AG04449 (cell line): ENCODE measurements around the gene MYO7B.

Experiments
- CTCF ChIA-PET: fragments of 350-600 bp; formaldehyde crosslinking; extraction: SDS; loops from one replicate; lab custom pipeline; 2021; ENCODE audit warnings: antibody characterized with exemption; lab: Yijun Ruan, JAX
- POLR2A ChIA-PET: fragments of 400-600, 350-600 bp; formaldehyde crosslinking; extraction: SDS; loops from one replicate; lab custom pipeline; 2020; ENCODE audit warnings: antibody characterized with exemption, inconsistent platforms; lab: Yijun Ruan, JAX
- DNase-seq: peaks from one replicate; pipeline ENCODE4 v3.0.0-alpha.2; 2010; ENCODE audit warnings: low read depth, low spot score
- H3K4me3 ChIP-seq: 2 replicates; pipeline ENCODE4 v1.5.1; 2011; ENCODE audit warnings: low read depth, mild to moderate bottlenecking, control low read depth, low read length
- CTCF ChIP-seq: IDR thresholded peaks from one replicate; pipeline ENCODE4 v1.5.1; 2011; ENCODE audit warnings: mild to moderate bottlenecking, moderate library complexity, low read length, control low read depth, inconsistent platforms; ENCODE audit not compliant: insufficient read depth; ENCODE audit errors: missing control alignments

MYO7B gene

GRCh38 chr2:127650785-127651380 is 115.4 kb downstream of the MYO7B start:
- DNase-seq = no peak
- ChIA-PET POLR2A (no interaction called here), CTCF (interaction anchor here (0.9 to 6.9 kb wide), 29 partner anchors 10 to 459 kb away, joined by 3 to 119 read pairs (median 5); partner anchors contain the start of genes IWS1 and LIMS2)
- no peak overlapping the region for H3K4me3 ChIP-seq
- no peak for TF ChIP-seq CTCF

- no peak for TF ChIP-seq CTCF
- no peak overlapping the region for H3K4me3 ChIP-seq
- ChIA-PET POLR2A (no interaction called here), CTCF (interaction anchor here (1.9 to 6.9 kb wide), 3 partner anchors 12 to 58 kb away, joined by 5 to 119 read pairs (median 10); no protein-coding TSS in a partner anchor)
- DNase-seq = no peak
Measured at GRCh38 chr2:127651381-127651809, 115.9 kb downstream of the MYO7B start.

- DNase-seq = no peak
- CTCF ChIA-PET = interaction anchor here (1.0 to 6.9 kb wide), 4 partner anchors 8 to 59 kb away, joined by 3 to 119 read pairs (median 6); no protein-coding TSS in a partner anchor
- no peak for TF ChIP-seq CTCF
- POLR2A ChIA-PET = no interaction called here
- H3K4me3 ChIP-seq = no peak overlapping the region
Measured at GRCh38 chr2:127651971-127652550, 116.6 kb downstream of the MYO7B start.

GRCh38 chr2:127652786-127653357 is 117.4 kb downstream of the MYO7B start:
- TF ChIP-seq CTCF = no peak
- CTCF ChIA-PET = interaction anchor here (1.0 to 6.9 kb wide), 6 partner anchors 8 to 135 kb away, joined by 3 to 119 read pairs (median 4); no protein-coding TSS in a partner anchor
- H3K4me3 ChIP-seq = no peak overlapping the region
- POLR2A ChIA-PET = no interaction called here
- no peak for DNase-seq

- TF ChIP-seq CTCF = no peak
- ChIA-PET POLR2A (no interaction called here), CTCF (interaction anchor here (1.1 to 6.9 kb wide), 6 partner anchors 9 to 136 kb away, joined by 3 to 119 read pairs (median 8); no protein-coding TSS in a partner anchor)
- no peak for DNase-seq
- no peak overlapping the region for H3K4me3 ChIP-seq
Measured at GRCh38 chr2:127653421-127654083, 118.1 kb downstream of the MYO7B start.
